AG10803 (cell line): ENCODE measurements around the gene HUNK.
"Not testable (repeated sequence)": the region's sequence is repeated elsewhere in the genome, so short reads cannot be mapped to it uniquely, and the experiment has no call there.

Source experiments
- DNase-seq: peaks from one replicate; pipeline ENCODE4 v3.0.0; 2010; ENCODE audit warnings: low read depth
- H3K4me3 ChIP-seq: 2 replicates; pipeline ENCODE4 v1.5.1; 2011; ENCODE audit warnings: mild to moderate bottlenecking, low read length, control low read depth
- TF ChIP-seq, protein P1 (sequence below): conservative IDR thresholded peaks from 2 replicates; pipeline ENCODE4 v1.5.1; 2011; ENCODE audit warnings: mild to moderate bottlenecking, low read length, control low read depth, inconsistent platforms

HUNK gene

DNA sequence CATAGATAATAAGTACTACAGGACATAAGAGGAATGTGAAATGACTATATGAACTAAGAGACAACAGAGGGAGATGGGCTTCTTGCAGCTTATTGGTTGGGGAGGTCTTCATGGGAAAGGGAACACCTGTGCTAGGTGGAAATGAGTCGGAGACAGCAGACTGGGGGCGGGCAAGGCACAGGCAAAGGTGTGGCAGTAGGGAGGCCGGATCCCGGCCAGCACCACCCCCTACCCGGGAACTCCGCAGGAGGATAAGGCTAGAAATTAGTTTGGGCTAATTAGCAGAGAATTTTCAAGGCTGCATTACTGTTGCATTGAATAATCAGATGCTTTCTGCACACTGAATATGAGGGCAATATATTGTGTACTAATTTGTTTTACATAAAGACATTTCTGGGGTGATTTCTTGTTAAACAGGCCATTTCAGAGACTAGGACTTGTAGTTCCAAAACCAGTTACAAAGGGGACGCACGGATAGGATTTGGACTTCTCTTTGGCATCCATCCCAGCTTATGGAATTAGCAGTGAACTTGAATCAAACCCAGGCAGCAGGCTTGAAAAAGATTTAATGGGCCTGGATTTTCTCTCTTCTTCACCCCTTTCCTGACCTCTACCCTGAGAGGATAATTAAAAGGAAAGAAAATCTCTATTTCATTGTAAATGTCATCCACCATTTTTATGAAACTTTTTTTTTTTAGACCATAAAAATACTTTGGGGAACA is 2.2 kb upstream of the HUNK start:
- no peak overlapping the region for H3K4me3 ChIP-seq
- TF ChIP-seq, protein P1, sequence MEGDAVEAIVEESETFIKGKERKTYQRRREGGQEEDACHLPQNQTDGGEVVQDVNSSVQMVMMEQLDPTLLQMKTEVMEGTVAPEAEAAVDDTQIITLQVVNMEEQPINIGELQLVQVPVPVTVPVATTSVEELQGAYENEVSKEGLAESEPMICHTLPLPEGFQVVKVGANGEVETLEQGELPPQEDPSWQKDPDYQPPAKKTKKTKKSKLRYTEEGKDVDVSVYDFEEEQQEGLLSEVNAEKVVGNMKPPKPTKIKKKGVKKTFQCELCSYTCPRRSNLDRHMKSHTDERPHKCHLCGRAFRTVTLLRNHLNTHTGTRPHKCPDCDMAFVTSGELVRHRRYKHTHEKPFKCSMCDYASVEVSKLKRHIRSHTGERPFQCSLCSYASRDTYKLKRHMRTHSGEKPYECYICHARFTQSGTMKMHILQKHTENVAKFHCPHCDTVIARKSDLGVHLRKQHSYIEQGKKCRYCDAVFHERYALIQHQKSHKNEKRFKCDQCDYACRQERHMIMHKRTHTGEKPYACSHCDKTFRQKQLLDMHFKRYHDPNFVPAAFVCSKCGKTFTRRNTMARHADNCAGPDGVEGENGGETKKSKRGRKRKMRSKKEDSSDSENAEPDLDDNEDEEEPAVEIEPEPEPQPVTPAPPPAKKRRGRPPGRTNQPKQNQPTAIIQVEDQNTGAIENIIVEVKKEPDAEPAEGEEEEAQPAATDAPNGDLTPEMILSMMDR = no peak
- no peak for DNase-seq

DNA sequence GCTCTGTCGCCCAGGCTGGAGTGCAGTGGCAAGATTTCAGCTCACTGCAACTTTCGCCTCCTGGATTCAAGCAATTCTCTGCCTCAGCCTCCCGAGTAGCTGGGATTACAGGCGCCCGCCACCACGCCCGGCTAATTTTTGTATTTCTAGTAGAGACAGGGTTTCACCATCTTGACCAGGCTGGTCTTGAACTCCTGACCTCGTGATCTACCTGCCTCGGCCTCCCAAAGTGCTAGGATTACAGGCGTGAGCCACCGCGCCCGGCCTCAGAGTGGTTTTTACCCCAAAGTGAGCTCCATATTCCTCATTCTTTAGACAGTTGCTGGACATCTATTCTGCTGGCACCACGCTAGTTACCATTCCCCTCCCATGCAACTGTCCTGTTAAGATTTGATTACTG is 1.4 kb upstream of the HUNK start:
- not testable (repeated sequence) for DNase-seq, H3K4me3 ChIP-seq

DNA sequence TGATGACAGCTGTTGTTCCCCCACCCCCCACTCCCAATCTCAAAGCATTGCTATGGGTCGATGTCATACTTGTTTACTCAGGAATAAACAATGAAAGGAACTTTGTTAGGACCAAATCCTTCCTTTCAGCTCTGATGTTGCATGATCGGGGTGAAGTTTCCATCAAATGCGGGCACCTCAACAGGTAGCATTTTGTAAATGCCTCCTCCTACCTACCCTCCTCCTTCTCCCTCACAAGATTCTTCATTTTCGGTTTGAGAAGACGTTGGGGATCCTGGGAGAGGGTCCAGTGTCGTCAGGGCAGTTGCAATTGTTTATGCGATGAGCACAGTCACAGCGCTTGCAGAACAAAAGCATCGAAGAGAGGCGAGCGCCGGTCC is 758 bp upstream of the HUNK start:
- TF ChIP-seq, protein P1 = no peak
- H3K4me3 ChIP-seq = peak overlapping the region; percentile 78
- DNase-seq = no peak

DNA sequence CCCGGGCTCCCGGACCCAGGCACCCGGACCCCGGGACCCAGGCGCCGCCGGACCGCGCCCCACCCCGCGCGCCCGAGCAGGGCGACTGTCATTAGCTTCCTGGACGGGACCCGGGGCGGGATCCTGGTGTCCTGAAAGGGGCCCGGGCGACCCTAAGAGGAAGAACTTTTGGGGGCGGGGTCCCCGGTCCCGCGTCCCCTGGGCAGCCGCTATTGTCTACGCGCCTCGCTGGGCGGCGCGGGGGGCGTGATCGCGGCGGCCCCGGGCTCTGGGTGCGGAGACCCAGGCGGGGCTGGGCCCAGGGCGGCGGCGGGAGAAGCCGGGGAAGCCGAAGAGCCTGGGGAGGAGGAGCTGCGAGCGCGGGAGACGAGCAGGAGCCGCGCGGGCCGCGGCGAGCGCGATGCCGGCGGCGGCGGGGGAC is 465 bp downstream of the HUNK start:
- H3K4me3 ChIP-seq = peak overlapping the region; percentile 78
- TF ChIP-seq, protein P1 = no peak
- DNase-seq = no peak

DNA sequence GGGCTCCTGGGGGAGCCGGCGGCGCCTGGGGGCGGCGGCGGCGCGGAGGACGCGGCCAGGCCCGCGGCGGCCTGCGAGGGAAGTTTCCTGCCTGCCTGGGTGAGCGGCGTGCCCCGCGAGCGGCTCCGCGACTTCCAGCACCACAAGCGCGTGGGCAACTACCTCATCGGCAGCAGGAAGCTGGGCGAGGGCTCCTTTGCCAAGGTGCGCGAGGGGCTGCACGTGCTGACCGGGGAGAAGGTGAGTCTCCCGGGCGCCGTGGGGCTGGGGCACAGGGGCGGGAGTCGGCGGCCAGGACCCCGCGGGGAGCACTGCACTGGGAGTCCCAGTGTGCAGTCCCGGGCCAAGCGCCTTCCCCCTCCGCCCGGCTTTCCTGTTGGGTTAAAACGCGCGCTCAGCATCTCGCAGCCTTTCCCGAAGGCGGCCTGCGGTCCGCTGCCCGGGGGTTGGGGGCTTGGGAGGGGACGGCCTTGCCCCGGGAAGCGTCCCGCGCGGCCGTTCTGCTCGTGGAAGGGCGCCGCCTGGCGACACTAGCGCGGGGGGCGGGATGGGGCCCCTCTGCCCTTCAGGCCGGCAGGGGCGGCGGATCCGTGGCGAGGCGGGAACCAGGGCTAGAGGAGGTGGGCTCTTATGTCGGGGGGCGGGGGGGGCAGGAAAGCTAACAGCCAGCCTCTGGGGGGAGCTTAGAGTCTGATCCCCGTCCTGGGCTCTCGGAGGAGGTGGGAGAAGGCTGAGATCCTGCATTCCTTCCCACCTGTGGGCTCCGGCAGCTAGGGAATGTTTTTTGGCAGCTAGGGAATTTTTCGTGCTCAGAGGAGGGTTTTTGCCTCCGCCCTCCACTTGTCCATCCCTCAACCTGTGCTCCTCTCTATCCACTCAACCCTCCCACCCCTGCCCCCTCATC is 1.1 kb downstream of the HUNK start:
- peak; percentile 39 for DNase-seq
- peak overlapping the region; percentile 78 for H3K4me3 ChIP-seq
- TF ChIP-seq, protein P1 = peak; percentile 45

DNA sequence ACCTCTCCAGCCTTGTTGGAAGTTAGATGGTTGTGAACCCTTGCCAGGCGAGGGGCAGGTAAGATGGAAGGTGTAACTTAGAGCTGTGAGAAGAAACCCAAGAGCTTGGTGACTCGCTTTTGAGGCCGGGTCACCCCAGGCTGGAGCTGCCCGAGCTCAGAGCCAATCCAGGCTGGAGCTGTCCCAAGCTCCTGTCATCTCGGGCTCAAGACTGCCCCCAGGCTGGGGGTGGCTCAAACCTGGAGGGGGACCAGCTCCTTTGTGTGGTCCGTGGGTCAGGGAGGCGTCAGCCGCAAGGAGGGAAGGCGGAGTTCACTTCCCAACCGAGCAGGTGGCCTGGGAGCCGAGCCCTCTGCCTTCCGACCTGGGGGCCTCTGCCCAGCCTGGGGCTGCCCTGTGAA is 2.0 kb downstream of the HUNK start:
- no peak for DNase-seq
- H3K4me3 ChIP-seq = peak overlapping the region; percentile 78
- TF ChIP-seq, protein P1 = no peak

DNA sequence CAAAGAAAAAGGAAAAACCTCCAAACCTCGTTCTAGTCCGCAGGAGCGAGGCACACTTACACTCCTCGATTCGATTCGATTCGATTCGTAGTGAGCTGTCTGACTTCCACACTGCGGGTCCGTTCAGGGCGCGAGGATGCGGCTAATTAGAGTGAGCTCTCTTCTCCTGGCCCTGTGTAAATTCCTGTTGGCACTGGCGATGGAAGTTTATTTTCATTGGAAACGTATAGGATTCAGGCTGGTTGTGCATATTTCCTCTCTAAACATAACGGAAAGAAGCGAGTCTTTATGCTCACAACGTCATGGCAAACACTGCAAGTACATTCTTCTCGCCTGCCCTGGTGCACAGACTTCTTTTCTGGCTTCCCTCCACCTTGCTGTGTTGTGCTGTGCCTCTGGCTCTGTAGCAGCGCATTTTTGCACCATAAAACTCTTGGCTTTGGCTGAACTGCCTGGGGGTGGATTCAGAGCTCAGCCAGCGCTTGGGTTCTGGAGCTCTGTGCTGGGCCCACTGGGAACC is 2.7 kb downstream of the HUNK start:
- H3K4me3 ChIP-seq = peak overlapping the region; percentile 78
- TF ChIP-seq, protein P1 = no peak
- DNase-seq = peak; percentile 58
